HG02943 (cell line): ENCODE results near the gene CEACAM1.
"Not testable (repeated sequence)": the region's sequence is repeated elsewhere in the genome, so short reads cannot be mapped to it uniquely, and the experiment has no call there.

Experiments used
- ATAC-seq: cut with Tn5 transposase; IDR thresholded peaks from one replicate; pipeline ENCODE4 v1.9.1; 2021; ENCODE audit warnings: mild to moderate bottlenecking, low read depth, moderate library complexity; ENCODE audit not compliant: unreplicated experiment

CEACAM1 gene

GRCh38 chr19:42477933-42478332 is 50.3 kb downstream of the CEACAM1 start:
- ATAC-seq, result no peak

- ATAC-seq, result no peak
These were observed 51.2 kb downstream of the CEACAM1 start for GRCh38 chr19:42477117-42477516.

GRCh38 chr19:42475366-42475765 is 52.9 kb downstream of the CEACAM1 start:
- ATAC-seq, result no peak

- ATAC-seq, result no peak
These were observed 53.5 kb downstream of the CEACAM1 start for GRCh38 chr19:42474743-42475142.

- ATAC-seq, result no peak
These were observed 54.6 kb downstream of the CEACAM1 start for GRCh38 chr19:42473686-42474085.

GRCh38 chr19:42472402-42473147 is 55.7 kb downstream of the CEACAM1 start:
- ATAC-seq, result no peak

GRCh38 chr19:42471554-42472249 is 56.6 kb downstream of the CEACAM1 start:
- ATAC-seq, result no peak

- ATAC-seq, result no peak
These were observed 58.7 kb downstream of the CEACAM1 start for GRCh38 chr19:42469311-42470235.

GRCh38 chr19:42468273-42468796 is 59.9 kb downstream of the CEACAM1 start:
- ATAC-seq, result no peak

- no peak for ATAC-seq
These were observed 61.0 kb downstream of the CEACAM1 start for GRCh38 chr19:42467183-42467760.

GRCh38 chr19:42466521-42467182 is 61.6 kb downstream of the CEACAM1 start:
- no peak for ATAC-seq

GRCh38 chr19:42465827-42466280 is 62.4 kb downstream of the CEACAM1 start:
- no peak for ATAC-seq

- no peak for ATAC-seq
These were observed 66.5 kb downstream of the CEACAM1 start for GRCh38 chr19:42461700-42462324.

GRCh38 chr19:42461231-42461630 is 67.0 kb downstream of the CEACAM1 start:
- ATAC-seq, result not testable (repeated sequence)

- ATAC-seq, result no peak
These were observed 68.4 kb downstream of the CEACAM1 start for GRCh38 chr19:42459926-42460325.
